ENCODE measurements around the gene ZNF563.

- TF ChIP-seq POLR2A (IDR thresholded peaks at IDR 0.05; ENCODE audit: low read depth, low read length), result no peak
- TF ChIP-seq POLR2AphosphoS5 (IDR thresholded peaks at IDR 0.05; ENCODE audit: low read depth, low read length), result no peak
- TF ChIP-seq TAF1 (IDR thresholded peaks at IDR 0.05; ENCODE audit: borderline replicate concordance, low read depth, low read length), result no peak
Measured at GRCh38 chr19:12272386-12272785, 61.0 kb downstream of the ZNF563 start.

Data from GM12892 (cell line).